Breast epithelium (tissue), 4 donors: ENCODE measurements around the gene FUT3. TPM values are rescaled to one million over a fixed set of nuclear protein-coding genes. Genes with fewer than 3 reads are reported as not detected.

Source experiments
- DNase-seq, 2 donors: peaks; one replicate each; pipeline ENCODE4 v3.0.0-alpha.2; 2019; ENCODE audit warnings: low spot score in 2 of 2
- H3K27ac ChIP-seq, 2 donors: fragments of 200-600 bp; sonication (generic) in 1 of 2; one replicate each; pipeline ENCODE4 v1.5.1; 2016 to 2019; ENCODE audit warnings: mild to moderate bottlenecking in 1 of 2
- H3K27me3 ChIP-seq, 2 donors: fragments of 200-600 bp; sonication (generic) in 1 of 2; one replicate each; pipeline versions ENCODE4 v1.5.1 to v1.6.0; 2017 to 2019; ENCODE audit warnings: control low read depth in 1 of 2, mild to moderate bottlenecking in 1 of 2
- H3K36me3 ChIP-seq: fragments of 200-600 bp; one replicate; pipeline ENCODE4 v1.5.1; 2019
- H3K4me1 ChIP-seq, 2 donors: fragments of 200-600 bp; sonication (generic); one replicate each; pipeline ENCODE4 v1.5.1; 2016 to 2019; ENCODE audit warnings: control low read depth in 1 of 2
- H3K4me3 ChIP-seq, 3 donors: fragments of 200-600 bp; sonication (generic); 1 replicate in 2 of 3; 2 replicates in 1 of 3; pipeline ENCODE4 v1.5.1; 2016 to 2019; ENCODE audit warnings: mild to moderate bottlenecking in 3 of 3, moderate library complexity in 2 of 3
- H3K9me3 ChIP-seq, 2 donors: fragments of 200-600 bp; sonication (generic) in 1 of 2; one replicate each; pipeline ENCODE4 v1.5.1; 2016 to 2019; ENCODE audit warnings: control low read depth in 1 of 2
- POLR2A ChIP-seq: fragments of 450-650 bp; IDR thresholded peaks from one replicate; pipeline ENCODE4 v1.6.1; 2016; ENCODE audit warnings: antibody characterized with exemption, mild to moderate bottlenecking, moderate library complexity
- POLR2AphosphoS5 ChIP-seq, 3 donors: sonication (generic); formaldehyde crosslinking; IDR thresholded peaks; one replicate each; pipeline ENCODE4 v1.6.1; 2017; ENCODE audit warnings: antibody characterized with exemption in 3 of 3
- intact Hi-C: fragments of 100-400 bp; cut with DNase I; formaldehyde crosslinking; loops from one replicate; pipeline ENCODE4 v1.15.1; 2023; ENCODE audit warnings: low total_unique reads
- total RNA-seq, 3 donors: library from RNA; depleted of rRNA; stranded (reverse); fragments of >200 nt; gene quantifications; one replicate each; pipeline ENCODE4 v1.1.0, GENCODE V29; 2016
- TF ChIP-seq, protein P1 (sequence below), 3 donors: fragments of 450-650 bp; IDR thresholded peaks; one replicate each; pipeline ENCODE4 v1.5.1; 2016 to 2017; ENCODE audit warnings: antibody characterized with exemption in 3 of 3, mild to moderate bottlenecking in 3 of 3, moderate library complexity in 3 of 3

Gene FUT3
- total RNA-seq, 3 donors from 2014 or later = 1.3 to 2.9 TPM; not detected in 1

- Histone ChIP-seq H3K9me3 (no peaks in the 10 kb centered on the region), H3K36me3 (no peaks in the 10 kb centered on the region), H3K4me3 (no peak within 1 kb of the TSS), H3K27me3 (no peaks in the 10 kb centered on the region), H3K4me1 (no peaks in the 10 kb centered on the region), H3K27ac (no peak within 1 kb of the TSS)
- TF ChIP-seq POLR2AphosphoS5 (IDR thresholded peaks at IDR 0.05) (no peak), POLR2A (no peak)
- TF ChIP-seq, protein P1, sequence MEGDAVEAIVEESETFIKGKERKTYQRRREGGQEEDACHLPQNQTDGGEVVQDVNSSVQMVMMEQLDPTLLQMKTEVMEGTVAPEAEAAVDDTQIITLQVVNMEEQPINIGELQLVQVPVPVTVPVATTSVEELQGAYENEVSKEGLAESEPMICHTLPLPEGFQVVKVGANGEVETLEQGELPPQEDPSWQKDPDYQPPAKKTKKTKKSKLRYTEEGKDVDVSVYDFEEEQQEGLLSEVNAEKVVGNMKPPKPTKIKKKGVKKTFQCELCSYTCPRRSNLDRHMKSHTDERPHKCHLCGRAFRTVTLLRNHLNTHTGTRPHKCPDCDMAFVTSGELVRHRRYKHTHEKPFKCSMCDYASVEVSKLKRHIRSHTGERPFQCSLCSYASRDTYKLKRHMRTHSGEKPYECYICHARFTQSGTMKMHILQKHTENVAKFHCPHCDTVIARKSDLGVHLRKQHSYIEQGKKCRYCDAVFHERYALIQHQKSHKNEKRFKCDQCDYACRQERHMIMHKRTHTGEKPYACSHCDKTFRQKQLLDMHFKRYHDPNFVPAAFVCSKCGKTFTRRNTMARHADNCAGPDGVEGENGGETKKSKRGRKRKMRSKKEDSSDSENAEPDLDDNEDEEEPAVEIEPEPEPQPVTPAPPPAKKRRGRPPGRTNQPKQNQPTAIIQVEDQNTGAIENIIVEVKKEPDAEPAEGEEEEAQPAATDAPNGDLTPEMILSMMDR (IDR thresholded peaks at IDR 0.05) = no peak
- intact Hi-C loops = loop anchor here (5.0 kb wide), 1 partner anchor 993 kb away; no protein-coding TSS in a partner anchor
- DNase-seq = no peak
These were observed 11.9 kb downstream of the FUT3 start, which contains the start of gene FUT6 for GRCh38 chr19:5839065-5840017. Gene FUT6 (minus strand): TSS chr19:5839702. CDS start chr19:5832567, 7,135 bp downstream.

DNA sequence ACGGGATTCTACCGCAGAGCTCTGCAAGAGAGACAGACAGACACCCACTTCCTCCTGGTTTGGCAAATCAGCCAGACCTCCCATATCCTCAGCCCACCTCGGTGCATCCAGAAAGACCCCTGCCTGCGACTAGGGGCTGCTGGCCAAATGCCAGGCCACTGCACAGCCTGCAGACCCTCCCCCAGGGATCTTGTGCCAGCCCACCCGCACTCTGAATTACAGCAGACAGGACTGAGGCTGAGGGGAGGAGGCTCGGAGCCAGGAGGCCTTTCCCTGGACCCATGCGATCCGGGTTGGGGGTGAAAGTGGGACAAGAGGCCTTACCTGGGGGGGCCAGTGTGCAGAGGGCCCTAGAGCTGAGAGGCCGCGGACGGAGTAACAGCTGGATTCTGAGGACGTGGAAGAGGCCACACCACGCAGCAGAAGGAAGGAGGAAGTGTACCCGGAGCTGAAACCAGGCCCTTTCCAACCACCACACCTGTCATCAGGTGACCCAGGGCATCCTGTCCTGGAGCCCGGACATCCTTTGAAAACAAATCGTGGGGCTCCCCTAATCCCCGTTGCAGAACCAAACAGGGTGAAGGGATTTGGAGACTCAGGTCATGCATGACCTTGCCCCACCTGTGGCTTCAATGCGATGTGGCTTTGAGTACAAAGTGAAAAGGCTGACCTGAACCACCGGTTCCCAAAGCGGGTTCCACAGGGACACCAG is 12.7 kb downstream of the FUT3 start:
- no peak for DNase-seq
- no peaks in the 10 kb centered on the region for H3K27me3 ChIP-seq
- H3K36me3 ChIP-seq = no peaks in the 10 kb centered on the region
- no peak overlapping the region for H3K27ac ChIP-seq
- H3K4me3 ChIP-seq = no peak overlapping the region
- no peaks in the 10 kb centered on the region for H3K4me1 ChIP-seq
- intact Hi-C loops = no loop called here
- no peak for TF ChIP-seq POLR2AphosphoS5 (IDR thresholded peaks at IDR 0.05)
- TF ChIP-seq, protein P1 (IDR thresholded peaks at IDR 0.05) = no peak
- no peak for TF ChIP-seq POLR2A
- H3K9me3 ChIP-seq = no peaks in the 10 kb centered on the region

GRCh38 chr19:5837761-5838352 is 13.4 kb downstream of the FUT3 start:
- Histone ChIP-seq H3K9me3 (no peaks in the 10 kb centered on the region), H3K4me1 (no peaks in the 10 kb centered on the region), H3K4me3 (no peak overlapping the region), H3K27ac (no peak overlapping the region), H3K27me3 (no peaks in the 10 kb centered on the region), H3K36me3 (no peaks in the 10 kb centered on the region)
- TF ChIP-seq POLR2A = no peak
- TF ChIP-seq, protein P1 (IDR thresholded peaks at IDR 0.05) = no peak
- no peak for TF ChIP-seq POLR2AphosphoS5 (IDR thresholded peaks at IDR 0.05)
- intact Hi-C loops = no loop called here
- no peak for DNase-seq

- H3K9me3 ChIP-seq = no peaks in the 10 kb centered on the region
- no peak for DNase-seq
- intact Hi-C loops = no loop called here
- H3K27ac ChIP-seq = no peak overlapping the region
- H3K4me1 ChIP-seq = peaks cover 0 to 3% of the 10 kb centered on the region in 2 donors
- H3K27me3 ChIP-seq = peaks cover 0 to 5% of the 10 kb centered on the region in 2 donors
- no peak overlapping the region for H3K4me3 ChIP-seq
- TF ChIP-seq POLR2A = no peak
- TF ChIP-seq, protein P1 (IDR thresholded peaks at IDR 0.05) = no peak
- no peak for TF ChIP-seq POLR2AphosphoS5 (IDR thresholded peaks at IDR 0.05)
- H3K36me3 ChIP-seq = no peaks in the 10 kb centered on the region
These were observed 18.6 kb downstream of the FUT3 start for GRCh38 chr19:5832527-5833216.
